Skeletal muscle cell (primary cell): ENCODE data around the gene ARID3C.

Experiments used
- DNase-seq: peaks from one replicate; pipeline ENCODE4 v3.0.0-alpha.2; 2010; ENCODE audit warnings: low read depth
- H3K4me3 ChIP-seq: 2 replicates; pipeline ENCODE4 v1.5.1; 2011; ENCODE audit warnings: low read depth, mild to moderate bottlenecking, control low read depth, low read length, moderate library complexity

Gene ARID3C, protein sequence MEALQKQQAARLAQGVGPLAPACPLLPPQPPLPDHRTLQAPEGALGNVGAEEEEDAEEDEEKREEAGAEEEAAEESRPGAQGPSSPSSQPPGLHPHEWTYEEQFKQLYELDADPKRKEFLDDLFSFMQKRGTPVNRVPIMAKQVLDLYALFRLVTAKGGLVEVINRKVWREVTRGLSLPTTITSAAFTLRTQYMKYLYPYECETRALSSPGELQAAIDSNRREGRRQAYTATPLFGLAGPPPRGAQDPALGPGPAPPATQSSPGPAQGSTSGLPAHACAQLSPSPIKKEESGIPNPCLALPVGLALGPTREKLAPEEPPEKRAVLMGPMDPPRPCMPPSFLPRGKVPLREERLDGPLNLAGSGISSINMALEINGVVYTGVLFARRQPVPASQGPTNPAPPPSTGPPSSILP

DNA sequence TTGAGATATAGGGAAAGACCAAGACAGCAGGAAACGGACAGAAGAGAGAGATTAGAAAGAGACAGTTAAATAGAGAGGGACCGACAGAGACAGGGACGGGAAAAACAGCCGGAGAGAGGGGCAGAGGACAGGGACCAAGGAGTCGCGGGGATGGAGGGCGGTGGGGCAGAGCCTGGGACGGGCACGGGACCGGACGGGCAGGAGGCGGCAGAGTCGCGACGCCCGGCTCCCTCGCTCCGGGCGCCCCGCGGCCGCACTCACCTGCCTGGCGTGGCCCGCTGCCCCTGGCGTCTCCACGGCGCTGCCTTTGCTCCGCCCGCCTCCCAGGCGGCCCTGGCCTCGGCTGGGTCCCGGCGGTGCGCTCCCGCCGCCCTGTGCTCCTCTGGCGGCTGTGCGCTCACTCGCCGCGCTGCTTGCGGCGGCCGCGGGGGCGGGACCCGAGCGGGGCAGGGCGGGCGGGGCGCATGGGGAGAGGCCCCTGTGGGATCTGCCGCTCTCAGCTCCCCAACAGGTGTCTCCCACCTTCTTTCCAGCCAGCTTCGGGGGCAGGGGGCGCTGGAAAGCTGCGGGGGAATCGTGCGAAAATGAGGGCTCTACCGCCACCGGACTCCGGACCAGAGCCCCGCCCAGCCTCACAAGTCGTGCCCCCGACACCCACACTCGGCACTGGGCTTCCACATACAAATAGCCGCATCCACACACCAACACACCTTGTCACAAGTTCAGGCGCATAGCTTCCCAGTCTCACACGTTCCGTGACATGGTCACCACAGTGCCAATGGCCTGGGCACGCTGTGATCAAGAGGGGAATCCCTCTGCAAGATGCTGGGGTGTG lies at the start of gene ARID3C:
Gene ARID3C, minus strand, starts transcription at position 411 of the 835 bp plus-strand sequence. CDS start 1,052 bp downstream, outside the sequence.
- DNase-seq, result no peak
- H3K4me3 ChIP-seq, result peak within 1 kb of the TSS; percentile 36

DNA sequence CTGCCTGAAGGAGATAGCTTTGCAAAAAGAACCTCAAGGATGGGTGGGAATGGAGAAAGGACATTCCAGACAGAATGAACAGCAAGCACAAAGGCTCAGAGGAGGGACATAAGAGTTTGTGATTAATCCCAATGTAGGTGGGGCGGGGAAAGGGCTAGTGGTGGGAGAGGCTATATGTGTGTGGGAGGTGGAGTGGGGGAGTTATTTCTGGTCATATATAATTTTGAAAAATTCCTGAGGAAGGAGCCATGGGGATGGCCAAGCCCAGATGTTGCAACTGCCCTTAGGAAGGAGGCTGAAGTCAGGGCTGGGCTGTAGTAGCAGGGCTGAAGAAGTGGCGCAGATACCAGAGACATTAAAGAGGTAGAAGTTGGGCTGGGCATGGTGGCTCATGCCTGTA lies 47.0 kb upstream of the ARID3C start:
- H3K4me3 ChIP-seq, result no peak overlapping the region
- DNase-seq, result no peak

DNA sequence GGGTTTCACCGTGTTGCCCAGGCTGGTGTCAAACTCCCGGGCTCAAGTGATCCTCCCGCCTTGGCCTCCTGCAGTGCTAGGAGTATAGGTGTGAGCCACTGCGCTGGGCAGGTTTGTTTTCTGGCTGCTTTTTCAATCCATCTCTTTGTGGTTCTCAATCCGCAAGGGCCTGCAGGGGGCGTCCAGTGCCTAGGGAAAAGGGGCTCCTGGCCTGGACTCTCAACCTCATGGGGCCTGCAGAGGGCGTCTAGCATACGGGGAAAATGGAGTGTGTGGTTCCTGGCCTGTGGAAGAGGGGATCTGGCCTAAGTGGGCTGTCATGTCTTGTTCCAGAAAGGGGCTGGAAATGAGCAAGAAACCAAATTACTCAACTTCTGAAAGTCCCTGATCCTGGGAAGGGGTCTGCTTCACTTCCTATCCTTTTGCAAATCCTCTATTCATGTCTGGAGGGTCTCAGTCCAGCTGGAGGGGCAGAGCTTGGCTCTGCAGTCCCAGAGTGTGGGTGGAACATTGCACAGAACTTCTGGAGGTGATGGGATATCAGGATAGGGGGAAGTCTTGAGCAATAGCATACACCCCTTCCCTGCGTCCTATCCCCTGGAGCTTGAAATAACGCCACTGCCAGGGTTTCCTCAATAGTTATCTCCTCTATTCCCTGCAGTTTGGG lies 46.3 kb upstream of the ARID3C start:
- no peak overlapping the region for H3K4me3 ChIP-seq
- no peak for DNase-seq

DNA sequence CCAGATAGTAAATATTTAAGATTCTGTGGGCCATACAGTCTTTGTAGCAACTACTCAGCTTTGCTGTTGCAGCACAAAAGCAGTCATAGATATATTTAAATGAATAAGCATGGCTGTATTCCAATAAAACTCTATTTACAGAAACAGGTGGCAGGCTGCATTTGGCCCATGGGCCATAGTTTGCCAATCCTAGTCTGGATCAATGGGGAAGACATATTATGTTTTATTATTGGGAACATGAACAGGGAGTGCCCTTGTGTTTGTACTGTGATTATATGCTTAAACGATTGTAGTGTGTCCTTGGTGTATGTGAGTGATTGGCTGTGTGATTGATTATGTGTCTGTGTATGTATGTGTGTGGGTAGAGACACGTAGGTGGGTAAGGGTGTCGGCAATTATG lies 45.6 kb upstream of the ARID3C start:
- DNase-seq, result no peak
- no peak overlapping the region for H3K4me3 ChIP-seq

DNA sequence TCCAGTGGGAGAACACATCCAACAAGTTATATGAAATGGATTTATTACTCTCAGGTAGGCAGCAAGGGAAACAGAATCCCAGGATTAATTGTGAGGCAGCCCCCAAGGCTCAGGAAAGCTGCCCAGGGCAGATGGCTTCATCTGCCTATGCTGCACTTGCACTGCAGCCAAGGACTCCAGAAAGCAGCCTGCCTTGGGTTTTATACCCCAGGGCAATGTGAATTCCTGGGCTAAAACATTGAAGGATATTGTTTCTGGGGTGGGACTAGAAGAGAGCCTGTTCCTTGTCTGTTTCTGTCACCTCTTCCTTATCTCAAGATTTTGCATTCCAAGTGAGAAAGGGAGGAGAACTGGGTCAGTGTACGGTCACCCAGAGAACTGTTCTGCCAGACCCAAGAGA lies 42.4 kb upstream of the ARID3C start:
- DNase-seq, result no peak
- H3K4me3 ChIP-seq, result no peak overlapping the region

DNA sequence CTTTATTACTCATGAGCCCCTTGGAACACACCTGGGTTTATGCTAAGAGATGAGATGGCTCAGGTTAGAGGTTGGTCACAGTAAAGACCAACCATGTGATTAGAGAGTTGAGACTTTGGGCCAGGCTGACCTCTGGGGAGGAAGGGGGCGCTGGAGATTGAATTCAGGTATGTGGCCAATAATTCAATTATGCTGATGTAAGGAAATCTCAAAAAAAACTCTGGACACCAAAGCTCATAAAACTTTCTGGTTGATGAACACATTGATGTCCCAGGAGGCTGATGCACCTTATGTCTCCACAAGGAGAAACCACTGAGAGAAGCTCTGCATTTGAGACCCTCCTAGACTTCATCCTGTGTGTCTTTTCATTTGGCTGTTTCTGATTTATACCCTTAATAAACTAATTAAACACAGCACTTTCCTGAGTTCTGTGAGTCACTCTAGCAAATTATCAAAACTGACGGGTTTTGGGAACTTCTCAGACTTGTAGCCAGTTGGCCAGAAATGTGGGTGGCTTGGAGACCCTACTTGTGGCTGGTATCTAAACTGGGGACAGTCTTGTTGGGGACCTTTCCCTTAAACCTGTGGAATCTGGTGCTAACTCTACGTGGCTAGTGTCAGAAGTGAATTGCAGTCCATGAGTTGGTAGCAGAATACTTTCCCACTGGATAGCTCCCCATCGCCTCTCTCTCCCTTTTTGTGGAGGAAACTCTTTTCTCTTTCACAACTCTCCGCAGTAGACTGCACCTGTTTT lies 41.1 kb upstream of the ARID3C start:
- DNase-seq, result no peak
- H3K4me3 ChIP-seq, result no peak overlapping the region

DNA sequence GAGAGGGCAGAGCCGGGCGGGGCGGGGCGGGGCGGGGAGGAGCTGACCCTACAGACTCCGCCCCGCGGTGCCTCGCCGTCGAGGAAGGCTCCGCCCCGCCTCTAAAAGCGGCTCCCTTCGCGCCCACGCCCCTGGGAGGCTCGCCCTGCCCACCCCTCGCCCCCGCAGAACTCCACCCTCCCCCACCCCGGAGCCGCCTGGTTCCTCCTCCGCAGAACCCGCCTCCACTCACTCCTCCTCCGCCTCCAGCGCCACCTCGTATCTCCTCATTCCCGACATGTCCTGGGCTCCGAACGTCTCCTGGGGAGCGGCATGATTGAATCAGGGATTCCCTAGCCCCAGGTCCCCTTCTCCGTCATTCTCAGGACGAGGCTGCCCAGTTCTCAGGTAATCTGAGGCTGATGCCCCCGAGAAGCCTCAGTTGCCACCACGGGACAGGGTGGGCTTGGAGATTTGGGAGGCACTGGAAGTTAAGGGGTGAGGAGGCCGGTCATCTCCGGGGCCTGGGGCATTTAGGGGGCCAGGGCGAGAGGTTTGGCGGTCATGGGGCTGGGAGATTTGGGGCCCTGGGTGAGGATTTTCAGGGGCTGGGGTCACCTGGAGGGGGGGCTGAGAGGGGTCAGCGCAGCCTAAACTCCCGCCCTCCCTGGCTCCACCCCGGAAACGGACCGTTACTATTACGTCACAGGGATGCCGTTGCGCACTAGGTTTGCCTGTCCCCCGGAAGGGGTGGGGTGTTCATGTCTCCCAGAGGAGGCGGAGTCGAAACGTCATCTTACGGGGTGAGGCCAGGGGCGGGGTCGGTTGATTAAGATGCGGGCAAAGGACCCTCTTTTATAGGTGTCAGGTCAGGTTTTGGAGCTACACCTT lies 36.8 kb upstream of the ARID3C start:
- H3K4me3 ChIP-seq, result peak overlapping the region; percentile 92
- peak; percentile 78 for DNase-seq

DNA sequence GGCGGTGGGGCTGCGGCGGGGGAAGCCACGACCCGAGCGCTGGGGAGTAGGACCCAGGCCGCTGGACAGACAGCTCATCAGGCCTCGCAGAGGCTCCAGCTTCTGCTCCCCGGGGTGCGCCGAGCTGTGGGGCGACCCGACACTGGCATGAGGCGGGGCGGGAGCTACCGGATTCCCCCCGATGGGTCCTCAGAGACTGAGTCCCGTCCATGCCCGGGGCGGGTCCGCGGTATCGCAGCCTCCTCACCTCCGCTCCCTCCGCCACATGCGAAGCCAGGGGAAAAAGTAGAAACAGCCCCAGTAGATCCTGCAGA lies 36.2 kb upstream of the ARID3C start:
- no peak for DNase-seq
- peak overlapping the region; percentile 92 for H3K4me3 ChIP-seq

DNA sequence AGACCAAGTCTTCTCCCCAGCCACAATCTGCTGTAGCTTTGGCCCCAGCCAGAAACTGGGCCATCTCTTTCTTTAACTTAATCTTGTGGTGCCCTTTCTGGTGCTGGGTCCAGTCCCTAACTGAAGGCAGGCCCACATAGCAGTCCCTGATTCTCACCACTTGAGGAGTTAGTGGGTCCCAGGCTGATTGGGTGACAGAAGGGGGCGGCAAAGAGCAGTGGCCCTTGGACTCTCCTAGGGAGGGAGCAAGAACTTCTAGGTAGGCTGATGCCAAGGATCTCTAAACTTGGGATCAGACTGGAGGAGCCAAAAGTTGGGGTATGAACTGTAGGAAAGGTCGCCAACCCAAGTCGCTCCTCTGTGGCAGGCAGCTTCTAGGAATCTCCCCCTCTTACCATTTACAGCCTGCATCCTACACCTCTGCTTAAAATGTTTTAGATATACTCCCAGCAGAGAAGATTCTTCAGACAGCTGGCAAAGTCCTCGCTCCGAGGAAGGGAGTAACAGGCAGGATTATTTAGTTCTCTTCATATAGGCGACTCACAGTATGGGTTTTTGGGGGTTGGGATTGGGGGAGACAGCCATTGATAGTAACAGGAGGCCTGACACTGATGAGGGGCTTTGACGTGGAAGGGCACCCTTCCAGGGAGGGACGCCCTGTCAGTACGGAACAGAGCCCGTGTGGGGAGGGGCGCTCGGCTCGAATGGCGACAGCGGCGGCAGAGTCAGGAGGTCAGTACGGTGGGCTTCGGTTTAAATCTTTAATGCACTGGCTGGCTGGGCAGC lies 35.6 kb upstream of the ARID3C start:
- peak; percentile 28 for DNase-seq
- peak overlapping the region; percentile 92 for H3K4me3 ChIP-seq

DNA sequence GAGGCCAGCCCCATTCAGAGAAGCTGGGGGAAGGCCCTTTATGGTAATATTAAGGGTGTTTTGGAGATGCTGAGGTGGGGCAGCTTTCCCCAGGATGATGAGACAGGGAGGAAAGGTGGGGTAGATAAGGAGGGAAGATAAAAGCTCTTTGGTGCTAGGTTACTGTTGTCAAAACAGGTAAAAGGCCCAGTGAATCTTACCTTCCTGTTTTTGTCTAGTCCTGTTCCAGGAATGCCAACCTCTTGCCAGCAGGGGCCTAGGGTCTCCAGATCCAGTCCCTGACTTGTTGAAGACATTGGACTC lies 34.4 kb upstream of the ARID3C start:
- no peak overlapping the region for H3K4me3 ChIP-seq
- no peak for DNase-seq

DNA sequence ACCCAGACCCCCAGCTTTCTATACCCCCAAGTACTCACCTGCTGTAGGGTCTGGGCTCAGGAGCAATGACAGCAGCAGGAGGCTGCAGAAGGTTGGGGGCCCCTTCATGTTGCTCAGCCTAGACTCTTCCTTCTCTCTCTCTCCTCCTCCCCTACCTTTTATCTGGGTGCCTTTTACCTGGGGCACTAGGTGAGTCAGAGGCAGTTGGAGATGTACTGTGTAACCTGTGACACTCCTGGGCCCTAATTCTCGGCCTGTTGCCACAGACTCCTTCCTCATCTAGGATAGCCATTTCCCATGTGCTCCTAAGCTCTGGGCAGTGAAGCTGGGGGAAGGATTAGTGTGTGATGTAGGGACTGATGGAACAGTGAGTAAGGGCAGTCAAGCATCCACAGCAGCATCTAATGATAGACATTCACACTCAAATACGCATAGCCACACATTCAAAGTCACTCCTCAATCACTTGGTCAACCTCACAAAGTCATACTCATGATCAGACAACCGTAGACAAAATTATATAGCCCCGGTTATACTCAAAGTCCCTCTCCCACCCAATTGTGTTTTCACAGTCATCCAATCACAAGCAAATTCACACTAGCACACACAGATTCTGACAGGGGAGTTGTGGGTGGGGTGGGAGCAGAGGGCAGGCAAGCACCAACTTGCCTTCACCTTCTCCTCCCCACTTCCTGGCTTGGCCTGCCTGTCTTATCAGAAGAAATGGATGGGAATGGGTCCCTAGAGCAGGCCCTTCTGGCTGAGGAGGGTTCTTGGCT lies 33.8 kb upstream of the ARID3C start, which contains the start of gene CCL27:
Gene CCL27, minus strand, starts transcription at position 132 of the 777 bp plus-strand sequence. Its CDS starts 24 bp downstream, at position 108.
- no peak for DNase-seq
- H3K4me3 ChIP-seq, result no peak within 1 kb of the TSS

DNA sequence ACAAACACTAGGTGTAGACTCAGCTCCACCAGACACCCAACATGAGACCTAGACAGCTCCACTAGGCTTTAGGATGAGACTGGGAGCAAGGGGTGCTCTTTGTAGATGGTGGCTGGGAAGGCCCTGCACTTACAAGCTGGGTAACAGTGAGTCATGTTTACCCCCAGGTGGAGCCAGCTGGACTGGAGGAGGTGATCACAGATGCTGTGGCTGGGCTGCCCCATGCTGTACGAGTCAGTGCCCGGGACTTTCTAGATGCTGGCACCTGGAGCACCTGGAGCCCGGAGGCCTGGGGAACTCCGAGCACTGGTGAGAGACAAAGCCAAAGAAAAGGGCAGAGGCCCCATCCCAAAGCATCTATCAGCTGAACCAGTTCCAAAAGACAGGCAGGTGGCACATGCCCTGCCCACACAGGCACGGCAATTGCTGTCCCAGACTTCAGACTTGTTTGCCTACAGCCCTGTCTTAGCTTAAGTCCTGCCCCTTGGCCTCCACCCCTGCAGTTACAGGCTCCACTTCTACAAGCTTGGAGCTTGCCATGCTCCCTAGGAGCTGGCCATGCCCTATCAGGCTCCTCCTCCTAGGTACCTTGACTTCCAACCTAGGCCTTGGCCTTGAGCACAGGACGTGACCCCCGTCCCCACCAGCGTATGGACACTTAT lies 30.9 kb upstream of the ARID3C start:
- H3K4me3 ChIP-seq, result no peak overlapping the region
- DNase-seq, result no peak

DNA sequence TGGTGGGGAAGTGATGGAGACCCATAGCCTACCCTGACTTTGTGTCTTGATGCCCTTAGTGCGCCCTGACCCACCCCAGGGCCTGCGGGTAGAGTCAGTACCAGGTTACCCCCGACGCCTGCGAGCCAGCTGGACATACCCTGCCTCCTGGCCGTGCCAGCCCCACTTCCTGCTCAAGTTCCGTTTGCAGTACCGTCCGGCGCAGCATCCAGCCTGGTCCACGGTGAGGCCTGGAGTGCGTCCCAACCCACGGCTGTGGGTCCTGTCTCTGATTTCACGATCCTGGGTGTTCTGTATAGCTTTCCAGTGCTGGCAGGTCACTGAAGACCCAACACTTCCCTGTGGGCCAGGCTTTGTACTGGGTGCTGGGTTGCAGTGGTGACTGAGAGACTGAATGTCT lies 29.6 kb upstream of the ARID3C start:
- DNase-seq, result no peak
- H3K4me3 ChIP-seq, result no peak overlapping the region

DNA sequence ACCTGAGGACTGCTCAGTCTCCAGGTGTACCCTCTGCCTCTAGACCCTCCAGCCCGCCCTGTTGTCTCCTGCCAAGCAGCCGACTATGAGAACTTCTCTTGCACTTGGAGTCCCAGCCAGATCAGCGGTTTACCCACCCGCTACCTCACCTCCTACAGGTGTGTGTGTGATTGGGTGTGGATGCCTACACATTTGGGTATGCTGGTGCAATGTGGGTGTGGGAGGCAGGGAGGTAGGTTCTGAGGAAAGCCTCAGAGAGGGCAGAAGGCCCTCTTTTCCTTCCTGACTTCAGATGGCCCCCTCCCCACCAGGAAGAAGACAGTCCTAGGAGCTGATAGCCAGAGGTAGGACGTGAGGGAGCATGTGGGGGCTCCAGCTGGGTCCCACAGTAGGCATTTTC lies 28.1 kb upstream of the ARID3C start:
- no peak for DNase-seq
- H3K4me3 ChIP-seq, result no peak overlapping the region

DNA sequence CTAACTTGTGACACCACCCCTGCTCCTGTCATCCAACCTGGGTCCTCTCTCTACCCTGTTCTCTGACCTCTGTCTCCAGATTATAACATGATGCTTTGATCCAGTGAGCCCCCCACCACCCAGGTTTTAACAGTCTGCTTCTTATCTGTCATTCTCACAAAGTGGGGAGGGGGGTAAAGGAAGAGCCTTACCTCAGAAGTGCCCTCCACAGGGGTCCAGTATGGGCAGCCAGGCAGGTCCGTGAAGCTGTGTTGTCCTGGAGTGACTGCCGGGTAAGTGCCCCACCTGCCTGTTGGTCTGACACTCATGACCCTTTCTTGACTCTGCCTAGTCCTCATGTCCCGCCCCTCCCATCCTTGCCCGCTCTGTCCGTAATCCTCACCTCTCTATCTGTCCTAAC lies 26.5 kb upstream of the ARID3C start:
- H3K4me3 ChIP-seq, result no peak overlapping the region
- no peak for DNase-seq

DNA sequence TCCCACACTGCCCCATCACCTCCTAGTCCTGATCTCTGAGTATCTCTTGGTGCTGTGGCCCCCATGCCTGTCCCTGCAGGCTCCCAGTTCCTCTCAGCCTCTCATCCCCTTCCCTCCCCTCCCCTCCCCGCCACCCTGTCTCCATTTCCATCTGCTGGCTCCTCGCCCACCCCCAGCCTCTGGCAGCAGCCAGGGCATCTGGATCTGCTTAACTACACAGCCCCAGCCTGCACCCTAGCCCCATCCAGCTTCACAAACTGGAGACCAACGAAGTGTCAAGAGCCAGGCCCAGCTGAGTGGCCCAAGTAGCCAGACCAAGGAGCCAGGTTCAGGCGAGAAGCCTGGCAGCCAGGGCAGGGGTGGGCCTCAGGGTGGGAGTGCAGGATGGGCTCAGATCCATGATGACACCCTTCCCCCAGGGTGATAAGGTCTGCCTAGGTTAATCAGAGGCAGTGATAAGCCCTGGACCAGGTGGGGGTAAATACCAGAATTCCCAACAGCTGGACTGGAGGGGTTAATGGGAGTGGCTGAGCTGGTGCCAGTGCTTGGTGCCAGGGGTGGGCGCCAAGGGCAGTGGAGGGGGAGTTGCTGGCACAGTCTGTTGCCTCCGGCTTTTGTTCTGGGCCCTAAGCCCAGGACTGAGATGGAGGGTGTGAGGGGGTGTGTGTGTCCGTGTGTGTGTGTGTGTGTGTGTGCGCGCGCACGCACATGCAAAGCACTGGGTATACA lies 25.6 kb upstream of the ARID3C start:
- H3K4me3 ChIP-seq, result no peak overlapping the region
- DNase-seq, result peak; percentile 32
